Measurements from ENCODE around the gene COMMD6. TPM values are rescaled to one million over a fixed set of nuclear protein-coding genes. Genes with fewer than 3 reads are reported as not detected.

The COMMD6 gene
- polyA plus RNA-seq, 1 donor from 2014 or later: 301 TPM

- no peak overlapping the region for H3K4me2 ChIP-seq (ENCODE audit: low read length)
- no peaks in the 10 kb centered on the region for H3K9me2 ChIP-seq (ENCODE audit: insufficient read depth, low read length)
- no peaks in the 10 kb centered on the region for H3F3A ChIP-seq (ENCODE audit: insufficient read depth, low read length, poor library complexity, severe bottlenecking)
- no peak overlapping the region for H2AFZ ChIP-seq (ENCODE audit: low read depth, low read length)
- H3K9me3 ChIP-seq (ENCODE audit: low read length): no peaks in the 10 kb centered on the region
- H3K9ac ChIP-seq (ENCODE audit: low read length): no peak overlapping the region
- no peaks in the 10 kb centered on the region for H3K27me3 ChIP-seq (ENCODE audit: insufficient read depth, low read depth, low read length)
- H3K79me2 ChIP-seq (replicated peaks; ENCODE audit: insufficient read depth, low read length): no peaks in the 10 kb centered on the region
- H4K20me1 ChIP-seq (ENCODE audit: insufficient read depth): no peaks in the 10 kb centered on the region
- H3K27ac ChIP-seq (ENCODE audit: low read length): no peak overlapping the region
- no peak overlapping the region for H3K4me3 ChIP-seq (ENCODE audit: low read length)
- no peaks in the 10 kb centered on the region for H3K36me3 ChIP-seq (ENCODE audit: insufficient read depth, low read length)
- TF ChIP-seq MXI1 (conservative IDR thresholded peaks at IDR 0.05; ENCODE audit: poor library complexity, severe bottlenecking): no peak
Measured at GRCh38 chr13:75513271-75513670, 24.4 kb downstream of the COMMD6 start.

DNA sequence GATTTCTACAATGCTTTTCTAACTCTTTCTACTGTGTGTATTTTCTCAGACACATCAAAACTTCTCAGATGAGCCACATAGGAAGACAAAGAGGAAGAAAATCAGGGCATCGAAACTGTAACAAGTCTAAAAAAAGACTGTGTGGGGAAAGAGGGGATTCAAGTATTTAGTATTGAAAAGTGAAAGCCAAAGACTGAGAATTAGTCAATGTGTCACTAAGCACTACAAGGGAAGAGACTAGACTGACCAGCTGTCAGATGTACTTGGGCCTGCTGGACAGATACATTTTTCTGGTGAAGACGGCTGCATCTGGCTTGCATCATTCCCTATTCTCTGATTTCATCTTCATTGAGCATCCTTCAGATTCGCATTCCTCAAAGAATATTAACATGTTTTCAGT lies 25.4 kb downstream of the COMMD6 start:
- H3K4me2 ChIP-seq (ENCODE audit: low read length): no peak overlapping the region
- no peaks in the 10 kb centered on the region for H3K36me3 ChIP-seq (ENCODE audit: insufficient read depth, low read length)
- no peaks in the 10 kb centered on the region for H3K9me3 ChIP-seq (ENCODE audit: low read length)
- H3F3A ChIP-seq (ENCODE audit: insufficient read depth, low read length, poor library complexity, severe bottlenecking): no peaks in the 10 kb centered on the region
- H3K9me2 ChIP-seq (ENCODE audit: insufficient read depth, low read length): no peaks in the 10 kb centered on the region
- H3K9ac ChIP-seq (ENCODE audit: low read length): no peak overlapping the region
- H2AFZ ChIP-seq (ENCODE audit: low read depth, low read length): no peak overlapping the region
- H4K20me1 ChIP-seq (ENCODE audit: insufficient read depth): no peaks in the 10 kb centered on the region
- no peak overlapping the region for H3K4me3 ChIP-seq (ENCODE audit: low read length)
- H3K27ac ChIP-seq (ENCODE audit: low read length): no peak overlapping the region
- H3K79me2 ChIP-seq (replicated peaks; ENCODE audit: insufficient read depth, low read length): no peaks in the 10 kb centered on the region
- TF ChIP-seq, protein P1, sequence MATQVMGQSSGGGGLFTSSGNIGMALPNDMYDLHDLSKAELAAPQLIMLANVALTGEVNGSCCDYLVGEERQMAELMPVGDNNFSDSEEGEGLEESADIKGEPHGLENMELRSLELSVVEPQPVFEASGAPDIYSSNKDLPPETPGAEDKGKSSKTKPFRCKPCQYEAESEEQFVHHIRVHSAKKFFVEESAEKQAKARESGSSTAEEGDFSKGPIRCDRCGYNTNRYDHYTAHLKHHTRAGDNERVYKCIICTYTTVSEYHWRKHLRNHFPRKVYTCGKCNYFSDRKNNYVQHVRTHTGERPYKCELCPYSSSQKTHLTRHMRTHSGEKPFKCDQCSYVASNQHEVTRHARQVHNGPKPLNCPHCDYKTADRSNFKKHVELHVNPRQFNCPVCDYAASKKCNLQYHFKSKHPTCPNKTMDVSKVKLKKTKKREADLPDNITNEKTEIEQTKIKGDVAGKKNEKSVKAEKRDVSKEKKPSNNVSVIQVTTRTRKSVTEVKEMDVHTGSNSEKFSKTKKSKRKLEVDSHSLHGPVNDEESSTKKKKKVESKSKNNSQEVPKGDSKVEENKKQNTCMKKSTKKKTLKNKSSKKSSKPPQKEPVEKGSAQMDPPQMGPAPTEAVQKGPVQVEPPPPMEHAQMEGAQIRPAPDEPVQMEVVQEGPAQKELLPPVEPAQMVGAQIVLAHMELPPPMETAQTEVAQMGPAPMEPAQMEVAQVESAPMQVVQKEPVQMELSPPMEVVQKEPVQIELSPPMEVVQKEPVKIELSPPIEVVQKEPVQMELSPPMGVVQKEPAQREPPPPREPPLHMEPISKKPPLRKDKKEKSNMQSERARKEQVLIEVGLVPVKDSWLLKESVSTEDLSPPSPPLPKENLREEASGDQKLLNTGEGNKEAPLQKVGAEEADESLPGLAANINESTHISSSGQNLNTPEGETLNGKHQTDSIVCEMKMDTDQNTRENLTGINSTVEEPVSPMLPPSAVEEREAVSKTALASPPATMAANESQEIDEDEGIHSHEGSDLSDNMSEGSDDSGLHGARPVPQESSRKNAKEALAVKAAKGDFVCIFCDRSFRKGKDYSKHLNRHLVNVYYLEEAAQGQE (IDR thresholded peaks at IDR 0.05; ENCODE audit: borderline replicate concordance): no peak
- TF ChIP-seq EP300 (conservative IDR thresholded peaks at IDR 0.05; ENCODE audit: poor library complexity, severe bottlenecking): no peak
- no peak for TF ChIP-seq TAF1 (IDR thresholded peaks at IDR 0.05; ENCODE audit: low read depth)
- TF ChIP-seq POLR2AphosphoS5 (IDR thresholded peaks at IDR 0.05): no peak
- TF ChIP-seq EZH2 (IDR thresholded peaks at IDR 0.05; ENCODE audit: borderline replicate concordance, insufficient read depth, low read length, poor library complexity, severe bottlenecking): no peak
- TF ChIP-seq SMC3 (conservative IDR thresholded peaks at IDR 0.05; ENCODE audit: poor library complexity): no peak
- no peak for TF ChIP-seq MXI1 (conservative IDR thresholded peaks at IDR 0.05; ENCODE audit: poor library complexity, severe bottlenecking)
- TF ChIP-seq CTCF (IDR thresholded peaks at IDR 0.05; ENCODE audit: poor library complexity, severe bottlenecking): no peak
- TF ChIP-seq RAD21 (conservative IDR thresholded peaks at IDR 0.05): no peak
- H3K27me3 ChIP-seq (ENCODE audit: insufficient read depth, low read depth, low read length): no peaks in the 10 kb centered on the region

Measured in neural cell (in vitro differentiated cells).